Tibial artery (tissue), 4 donors: ENCODE measurements around the gene AGAP3.

Experiments used
- DNase-seq, 2 donors: peaks; one replicate each; pipeline ENCODE4 v3.0.0-alpha.2; 2019
- H3K27ac ChIP-seq, 2 donors: fragments of 200-600 bp; sonication (generic) in 1 of 2; 1 replicate in 1 of 2; 2 replicates in 1 of 2; pipeline ENCODE4 v1.5.1; 2018 to 2019; ENCODE audit warnings: mild to moderate bottlenecking in 1 of 2
- H3K27me3 ChIP-seq, 2 donors: fragments of 200-600 bp; sonication (generic) in 1 of 2; one replicate each; pipeline versions ENCODE4 v1.5.1 to v1.6.0; 2016 to 2019
- H3K36me3 ChIP-seq, 3 donors: fragments of 200-600 bp; sonication (generic) in 2 of 3; one replicate each; pipeline ENCODE4 v1.5.1; 2016 to 2019; ENCODE audit warnings: mild to moderate bottlenecking in 2 of 3
- H3K4me1 ChIP-seq, 4 donors: fragments of 200-600 bp; sonication (generic) in 2 of 4; 1 replicate in 3 of 4; 2 replicates in 1 of 4; pipeline ENCODE4 v1.5.1; 2016 to 2019
- H3K4me3 ChIP-seq, 2 donors: fragments of 200-600 bp; sonication (generic) in 1 of 2; 1 replicate in 1 of 2; 2 replicates in 1 of 2; pipeline ENCODE4 v1.5.1; 2018 to 2019; ENCODE audit warnings: mild to moderate bottlenecking in 2 of 2
- H3K9me3 ChIP-seq, 3 donors: fragments of 200-600 bp; sonication (generic) in 1 of 3; one replicate each; pipeline ENCODE4 v1.5.1; 2016 to 2019
- CTCF ChIP-seq, 2 experiments: fragments of 200-600 bp in 1 of 2; fragments of 450-650 bp in 1 of 2; IDR thresholded peaks; one replicate each; pipeline ENCODE4 v1.5.1; 2017 to 2019; ENCODE audit warnings: antibody characterized with exemption in 2 of 2, mild to moderate bottlenecking in 1 of 2, moderate library complexity in 1 of 2
- intact Hi-C: fragments of 100-400 bp; cut with DNase I; formaldehyde crosslinking; loops from one replicate; pipeline ENCODE4 v1.15.0; 2023; ENCODE audit warnings: low total_unique reads

The AGAP3 gene

GRCh38 chr7:151187409-151188251 is 101.4 kb downstream of the AGAP3 start:
- Histone ChIP-seq H3K36me3 (no peaks in the 10 kb centered on the region), H3K9me3 (no peaks in the 10 kb centered on the region), H3K27ac (no peak overlapping the region), H3K4me3 (no peak overlapping the region), H3K4me1 (no peaks in the 10 kb centered on the region), H3K27me3 (peaks cover 0 to 31% of the 10 kb centered on the region in 2 donors)
- DNase-seq = no peak
- no peak for TF ChIP-seq CTCF (IDR thresholded peaks at IDR 0.05)
- intact Hi-C loops = no loop called here

- Histone ChIP-seq H3K27ac (no peak overlapping the region), H3K4me1 (no peaks in the 10 kb centered on the region), H3K9me3 (no peaks in the 10 kb centered on the region), H3K36me3 (no peaks in the 10 kb centered on the region), H3K27me3 (peaks cover 0 to 35% of the 10 kb centered on the region in 2 donors), H3K4me3 (no peak overlapping the region)
- intact Hi-C loops = no loop called here
- DNase-seq = no peak
- no peak for TF ChIP-seq CTCF (IDR thresholded peaks at IDR 0.05)
These were observed 101.9 kb downstream of the AGAP3 start for GRCh38 chr7:151188252-151188542.

GRCh38 chr7:151189038-151189437 is 102.8 kb downstream of the AGAP3 start:
- H3K4me3 ChIP-seq = no peak overlapping the region
- H3K36me3 ChIP-seq = no peaks in the 10 kb centered on the region
- H3K27ac ChIP-seq = no peak overlapping the region
- peaks cover 0 to 40% of the 10 kb centered on the region in 2 donors for H3K27me3 ChIP-seq
- no peaks in the 10 kb centered on the region for H3K4me1 ChIP-seq
- no peaks in the 10 kb centered on the region for H3K9me3 ChIP-seq
- TF ChIP-seq CTCF (IDR thresholded peaks at IDR 0.05) = no peak
- intact Hi-C loops = no loop called here
- no peak for DNase-seq

- Histone ChIP-seq H3K27ac (no peak overlapping the region), H3K4me1 (no peaks in the 10 kb centered on the region), H3K9me3 (no peaks in the 10 kb centered on the region), H3K4me3 (no peak overlapping the region), H3K27me3 (peaks cover 0 to 52% of the 10 kb centered on the region in 2 donors), H3K36me3 (no peaks in the 10 kb centered on the region)
- TF ChIP-seq CTCF (IDR thresholded peaks at IDR 0.05) = no peak
- intact Hi-C loops = no loop called here
- no peak for DNase-seq
These were observed 105.3 kb downstream of the AGAP3 start for GRCh38 chr7:151191544-151191943.

GRCh38 chr7:151192002-151192539 is 105.8 kb downstream of the AGAP3 start:
- TF ChIP-seq CTCF (IDR thresholded peaks at IDR 0.05) = no peak
- no peak for DNase-seq
- Histone ChIP-seq H3K4me3 (no peak overlapping the region), H3K9me3 (no peaks in the 10 kb centered on the region), H3K36me3 (no peaks in the 10 kb centered on the region), H3K27me3 (peaks cover 0 to 48% of the 10 kb centered on the region in 2 donors), H3K4me1 (no peaks in the 10 kb centered on the region), H3K27ac (no peak overlapping the region)
- intact Hi-C loops = no loop called here
